Colonic mucosa (tissue), 4 donors: Measurements from ENCODE around the gene PDE8B. TPM values are rescaled to one million over a fixed set of nuclear protein-coding genes. Genes with fewer than 3 reads are reported as not detected.

Experiments
- DNase-seq: peaks from one replicate; pipeline ENCODE4 v3.0.0-alpha.2; 2020
- H3K27ac ChIP-seq: fragments of 200-600 bp; one replicate; pipeline ENCODE4 v1.8.0; 2021
- H3K27me3 ChIP-seq: fragments of 200-600 bp; one replicate; pipeline ENCODE4 v1.8.0; 2021
- H3K36me3 ChIP-seq: fragments of 200-600 bp; one replicate; pipeline ENCODE4 v1.8.0; 2021
- H3K4me1 ChIP-seq: fragments of 200-600 bp; one replicate; pipeline ENCODE4 v1.8.0; 2021; ENCODE audit warnings: mild to moderate bottlenecking
- H3K4me3 ChIP-seq: fragments of 200-600 bp; one replicate; pipeline ENCODE4 v1.8.0; 2021
- H3K9ac ChIP-seq, 2 donors: one replicate each; pipeline ENCODE4 v1.7.0; 2013; ENCODE audit warnings: control low read depth in 2 of 2, low read depth in 2 of 2, low read length in 2 of 2
- H3K9me3 ChIP-seq: fragments of 200-600 bp; one replicate; pipeline ENCODE4 v1.8.0; 2021
- intact Hi-C: fragments of 100-400 bp; cut with DNase I; formaldehyde crosslinking; loops from one replicate; pipeline ENCODE4 v1.14.1; 2022
- total RNA-seq, 2 donors: library from RNA; stranded (reverse); fragmentation: NEBNext Ultra II Directional in 1 of 2; extraction: Animal tissue kit (Norgen Biotek cat#: 25700) in 1 of 2; gene quantifications; one replicate each; pipeline ENCODE4 v1.2.1, GENCODE V29; 2021
- TF ChIP-seq, protein P1 (sequence below): fragments of 200-600 bp; IDR thresholded peaks from one replicate; pipeline ENCODE4 v1.8.0; 2022; ENCODE audit warnings: antibody characterized with exemption, mild to moderate bottlenecking
- donor health status: healthy.
- donor health status: DM: no; HTN: no; CAD: no.
- donor health status: DM: no; HTN: no; CAD: no.

PDE8B gene
- total RNA-seq, 2 donors from 2014 or later: 0.86 to 1.8 TPM

DNA sequence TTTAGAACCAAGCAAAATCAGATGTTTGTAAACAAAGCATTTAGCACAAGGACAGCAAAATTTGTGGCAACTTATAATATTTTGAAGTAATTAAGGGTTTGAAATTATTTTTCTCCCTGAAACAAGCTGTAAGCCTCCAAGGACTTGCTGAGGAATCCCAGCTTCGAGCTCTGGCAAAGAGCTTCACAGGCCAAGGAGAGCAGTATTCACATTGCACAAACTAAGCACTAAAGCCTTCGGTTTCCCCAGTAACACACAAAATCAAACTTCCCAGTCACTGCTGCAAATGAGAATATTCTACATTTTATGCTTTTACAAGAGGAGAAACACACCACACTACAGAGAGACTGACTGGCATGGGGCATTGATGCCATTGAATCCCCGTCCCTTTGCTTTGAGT, 179.7 kb downstream of the PDE8B start:
- no peak overlapping the region for H3K4me3 ChIP-seq
- no peak overlapping the region for H3K9ac ChIP-seq
- TF ChIP-seq, protein P1, sequence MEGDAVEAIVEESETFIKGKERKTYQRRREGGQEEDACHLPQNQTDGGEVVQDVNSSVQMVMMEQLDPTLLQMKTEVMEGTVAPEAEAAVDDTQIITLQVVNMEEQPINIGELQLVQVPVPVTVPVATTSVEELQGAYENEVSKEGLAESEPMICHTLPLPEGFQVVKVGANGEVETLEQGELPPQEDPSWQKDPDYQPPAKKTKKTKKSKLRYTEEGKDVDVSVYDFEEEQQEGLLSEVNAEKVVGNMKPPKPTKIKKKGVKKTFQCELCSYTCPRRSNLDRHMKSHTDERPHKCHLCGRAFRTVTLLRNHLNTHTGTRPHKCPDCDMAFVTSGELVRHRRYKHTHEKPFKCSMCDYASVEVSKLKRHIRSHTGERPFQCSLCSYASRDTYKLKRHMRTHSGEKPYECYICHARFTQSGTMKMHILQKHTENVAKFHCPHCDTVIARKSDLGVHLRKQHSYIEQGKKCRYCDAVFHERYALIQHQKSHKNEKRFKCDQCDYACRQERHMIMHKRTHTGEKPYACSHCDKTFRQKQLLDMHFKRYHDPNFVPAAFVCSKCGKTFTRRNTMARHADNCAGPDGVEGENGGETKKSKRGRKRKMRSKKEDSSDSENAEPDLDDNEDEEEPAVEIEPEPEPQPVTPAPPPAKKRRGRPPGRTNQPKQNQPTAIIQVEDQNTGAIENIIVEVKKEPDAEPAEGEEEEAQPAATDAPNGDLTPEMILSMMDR: no peak
- no peaks in the 10 kb centered on the region for H3K4me1 ChIP-seq
- intact Hi-C loops: no loop called here
- no peaks in the 10 kb centered on the region for H3K36me3 ChIP-seq
- H3K9me3 ChIP-seq: no peaks in the 10 kb centered on the region
- no peak for DNase-seq
- H3K27me3 ChIP-seq: no peaks in the 10 kb centered on the region
- no peak overlapping the region for H3K27ac ChIP-seq

DNA sequence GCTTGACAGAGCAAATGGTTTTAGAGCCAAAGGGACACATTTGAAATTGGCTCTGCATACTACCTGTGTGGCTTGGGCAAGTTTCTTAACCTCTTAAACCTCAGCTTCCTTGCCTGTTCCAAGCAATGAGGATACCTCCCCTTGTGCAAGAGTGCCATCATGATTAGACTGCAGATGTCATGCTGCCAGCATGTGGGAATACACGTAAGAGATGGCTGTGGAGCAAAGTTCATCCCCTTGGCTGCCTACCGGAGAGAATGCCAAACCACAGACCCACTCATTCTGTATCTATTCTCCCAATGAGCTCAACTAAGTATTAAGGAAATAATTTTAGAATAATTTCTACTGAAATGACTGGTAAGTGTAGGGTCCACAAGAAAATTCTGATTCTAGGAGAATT, 180.3 kb downstream of the PDE8B start:
- H3K27me3 ChIP-seq: no peaks in the 10 kb centered on the region
- H3K9me3 ChIP-seq: no peaks in the 10 kb centered on the region
- TF ChIP-seq, protein P1: no peak
- no peak overlapping the region for H3K9ac ChIP-seq
- no peak overlapping the region for H3K4me3 ChIP-seq
- no peak for DNase-seq
- intact Hi-C loops: no loop called here
- H3K4me1 ChIP-seq: no peaks in the 10 kb centered on the region
- H3K27ac ChIP-seq: no peak overlapping the region
- H3K36me3 ChIP-seq: no peaks in the 10 kb centered on the region

DNA sequence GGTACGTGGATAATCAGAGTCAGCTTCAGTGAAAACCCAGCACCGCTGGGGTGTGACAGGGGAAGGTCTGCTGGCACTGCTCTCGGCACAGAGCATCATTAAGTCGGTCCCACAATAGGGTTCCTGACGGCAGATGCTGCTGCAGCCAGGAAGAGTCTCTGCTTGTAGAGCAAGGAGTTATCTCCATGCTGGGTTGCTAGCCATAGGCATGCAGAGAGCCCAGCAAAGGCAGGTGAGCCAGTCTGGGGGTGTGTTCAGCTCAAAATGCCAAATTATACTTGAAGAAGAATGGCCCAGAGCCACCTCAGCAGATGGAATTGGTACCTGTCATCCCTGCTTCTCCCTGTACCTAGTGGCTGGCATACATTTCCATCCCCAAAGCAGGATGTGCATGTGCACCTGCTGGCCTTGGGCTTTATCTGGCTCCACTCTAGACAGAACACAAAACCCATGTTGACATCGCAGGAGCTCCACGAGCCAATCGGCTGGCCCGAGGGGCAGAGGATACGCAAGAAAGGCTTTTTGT, 180.8 kb downstream of the PDE8B start:
- TF ChIP-seq, protein P1: no peak
- no peak overlapping the region for H3K4me3 ChIP-seq
- no peak for DNase-seq
- H3K27me3 ChIP-seq: no peaks in the 10 kb centered on the region
- intact Hi-C loops: no loop called here
- H3K36me3 ChIP-seq: no peaks in the 10 kb centered on the region
- no peak overlapping the region for H3K9ac ChIP-seq
- no peaks in the 10 kb centered on the region for H3K9me3 ChIP-seq
- no peak overlapping the region for H3K27ac ChIP-seq
- H3K4me1 ChIP-seq: no peaks in the 10 kb centered on the region

DNA sequence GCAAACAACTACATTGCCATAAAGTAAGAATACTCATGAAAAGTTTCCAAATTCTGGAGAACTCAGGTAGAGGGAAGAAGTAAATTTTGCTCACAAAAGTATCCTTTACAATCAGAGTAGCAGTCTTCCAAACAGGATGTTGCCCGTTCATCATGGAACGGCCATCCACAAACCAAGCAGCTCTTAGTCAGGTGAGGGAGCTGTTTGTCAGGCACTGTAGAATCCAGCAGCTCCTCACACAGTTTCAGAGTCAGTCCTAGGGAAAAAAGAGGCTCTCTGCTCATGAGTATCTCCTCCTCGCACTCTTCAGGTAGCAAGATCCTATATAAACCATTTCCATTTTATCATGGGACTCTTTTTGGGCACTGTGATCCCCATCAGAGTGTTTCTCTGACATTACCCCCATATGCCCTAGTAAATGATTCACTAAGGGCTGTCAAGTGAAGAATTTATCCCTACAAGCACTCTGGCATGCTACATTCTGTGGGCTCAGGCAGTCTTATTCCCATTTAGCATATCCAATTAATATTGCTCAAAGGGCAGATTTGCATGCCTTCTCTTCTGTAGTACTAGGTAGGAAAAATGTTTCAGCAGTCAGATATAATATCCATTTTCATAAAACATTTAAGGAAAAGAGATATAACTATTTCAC, 183.7 kb downstream of the PDE8B start:
- Histone ChIP-seq H3K9me3 (no peaks in the 10 kb centered on the region), H3K27me3 (no peaks in the 10 kb centered on the region), H3K27ac (no peak overlapping the region), H3K9ac (no peak overlapping the region), H3K4me3 (no peak overlapping the region), H3K36me3 (no peaks in the 10 kb centered on the region), H3K4me1 (no peaks in the 10 kb centered on the region)
- intact Hi-C loops: no loop called here
- DNase-seq: no peak
- TF ChIP-seq, protein P1: no peak

DNA sequence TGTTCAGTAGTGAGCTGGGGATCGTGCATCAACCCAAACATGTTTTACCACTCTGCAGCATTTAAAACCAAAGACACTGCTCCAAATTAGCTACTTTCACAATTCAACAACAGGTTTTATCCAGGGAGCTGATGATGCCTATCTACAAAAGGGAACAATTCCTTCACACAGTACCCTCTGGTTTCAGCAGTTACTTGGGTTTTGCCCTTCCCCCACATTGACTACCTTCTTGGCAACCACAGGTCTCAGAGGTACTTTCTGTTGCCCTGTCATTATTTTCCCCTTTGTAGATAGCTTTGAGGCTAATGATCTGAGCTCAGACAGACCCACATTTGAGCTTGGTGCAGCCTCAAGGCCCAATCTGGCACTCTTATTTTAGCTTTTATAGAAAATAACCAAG, 185.5 kb downstream of the PDE8B start:
- H3K4me3 ChIP-seq: no peak overlapping the region
- no peak overlapping the region for H3K27ac ChIP-seq
- no peaks in the 10 kb centered on the region for H3K36me3 ChIP-seq
- TF ChIP-seq, protein P1: no peak
- H3K9ac ChIP-seq: no peak overlapping the region
- no peaks in the 10 kb centered on the region for H3K9me3 ChIP-seq
- no peak for DNase-seq
- H3K27me3 ChIP-seq: no peaks in the 10 kb centered on the region
- intact Hi-C loops: no loop called here
- H3K4me1 ChIP-seq: no peaks in the 10 kb centered on the region
